Suprapubic skin (tissue), 4 donors: ENCODE results near the gene ZNF804A.

ENCODE experiments used
- CTCF ChIP-seq, 2 donors: fragments of 200-600 bp in 1 of 2; fragments of 450-650 bp in 1 of 2; sonication (generic) in 1 of 2; IDR thresholded peaks; one replicate each; pipeline ENCODE4 v1.5.1; 2016 to 2019; ENCODE audit warnings: antibody characterized with exemption in 2 of 2, mild to moderate bottlenecking in 1 of 2, moderate library complexity in 1 of 2
- POLR2A ChIP-seq, 2 donors: fragments of 450-650 bp; IDR thresholded peaks; one replicate each; pipeline ENCODE4 v1.6.1; 2017; ENCODE audit warnings: antibody characterized with exemption in 2 of 2, mild to moderate bottlenecking in 2 of 2, moderate library complexity in 2 of 2
- POLR2AphosphoS5 ChIP-seq, 3 donors: sonication (generic); formaldehyde crosslinking; IDR thresholded peaks; one replicate each; pipeline ENCODE4 v1.6.1; 2017; ENCODE audit warnings: antibody characterized with exemption in 3 of 3

GRCh38 chr2:184598316-184599053 lies at the start of gene ZNF804A:
- no peak for TF ChIP-seq POLR2A (IDR thresholded peaks at IDR 0.05)
- TF ChIP-seq CTCF (IDR thresholded peaks at IDR 0.05) = no peak
- no peak for TF ChIP-seq POLR2AphosphoS5 (IDR thresholded peaks at IDR 0.05)
